Adipose tissue (tissue), 3 donors: ENCODE measurements around the gene EHBP1. TPM values are rescaled to one million over a fixed set of nuclear protein-coding genes. Genes with fewer than 3 reads are reported as not detected.

Experiments
- H3K27ac ChIP-seq: one replicate; pipeline ENCODE4 v1.5.1; 2013; ENCODE audit warnings: low read depth, low read length
- WGBS, 3 donors: extraction: QIAGEN DNeasy Blood & Tissue Kit; methylation state at CpG; one replicate each; pipeline ENCODE4 v1.1.7; 2013; 5-methylcytosine and 5-hydroxymethylcytosine counted together
- polyA plus RNA-seq, 3 donors: library from polyadenylated mRNA; stranded (reverse); fragments of 200-250 nt; gene quantifications; one replicate each; pipeline ENCODE4 v1.2.3, GENCODE V29; 2013
- donor health status: healthy with polysubstance abuse.
- donor health status: Bipolar disorder and iron deficiency.
- donor health status: healthy.

The EHBP1 gene
- polyA plus RNA-seq, 3 donors, result 11.7 to 59.5 (median 33.7) TPM

GRCh38 chr2:62897187-62897827, 191.8 kb downstream of the EHBP1 start:
- H3K27ac ChIP-seq, result no peak overlapping the region

- H3K27ac ChIP-seq, result no peak overlapping the region
- 94 to 98% (median 95%) methylated on average over 2 of the region's 2 CpGs for WGBS, 3 donors
Measured at GRCh38 chr2:62904344-62904743, 198.8 kb downstream of the EHBP1 start.

GRCh38 chr2:62908145-62908544, 202.6 kb downstream of the EHBP1 start:
- 82 to 89% (median 89%) methylated on average over 1 of the region's 1 CpG for WGBS, 3 donors
- H3K27ac ChIP-seq, result no peak overlapping the region

GRCh38 chr2:62913311-62913710, 207.8 kb downstream of the EHBP1 start:
- H3K27ac ChIP-seq, result no peak overlapping the region

GRCh38 chr2:62919041-62919440, 213.5 kb downstream of the EHBP1 start:
- WGBS, 3 donors, result 85 to 97% (median 93%) methylated on average over 2 of the region's 2 CpGs
- H3K27ac ChIP-seq, result no peak overlapping the region

- no peak overlapping the region for H3K27ac ChIP-seq
Measured at GRCh38 chr2:62920070-62920469, 214.6 kb downstream of the EHBP1 start.

- no peak overlapping the region for H3K27ac ChIP-seq
Measured at GRCh38 chr2:62923242-62923641, 217.7 kb downstream of the EHBP1 start.

- 97 to 100% (median 97%) methylated on average over 2 of the region's 2 CpGs for WGBS, 3 donors
- no peak overlapping the region for H3K27ac ChIP-seq
Measured at GRCh38 chr2:62923881-62924280, 218.4 kb downstream of the EHBP1 start.

GRCh38 chr2:62928015-62928414, 222.5 kb downstream of the EHBP1 start:
- H3K27ac ChIP-seq, result no peak overlapping the region
- WGBS, 3 donors, result 91 to 98% (median 93%) methylated on average over 2 of the region's 2 CpGs

GRCh38 chr2:62931536-62931935, 226.0 kb downstream of the EHBP1 start:
- H3K27ac ChIP-seq, result no peak overlapping the region
- 93 to 99% (median 95%) methylated on average over 3 of the region's 3 CpGs for WGBS, 3 donors

GRCh38 chr2:62933398-62933917, 227.9 kb downstream of the EHBP1 start:
- H3K27ac ChIP-seq, result no peak overlapping the region
- WGBS, 3 donors, result 58 to 66% (median 59%) methylated on average over 2 of the region's 2 CpGs

- H3K27ac ChIP-seq, result no peak overlapping the region
- 80 to 90% (median 89%) methylated on average over 2 of the region's 2 CpGs for WGBS, 3 donors
Measured at GRCh38 chr2:62934517-62934916, 229.0 kb downstream of the EHBP1 start.

GRCh38 chr2:62938126-62938525, 232.6 kb downstream of the EHBP1 start:
- WGBS, 3 donors, result 82 to 92% (median 84%) methylated on average over 1 of the region's 1 CpG
- no peak overlapping the region for H3K27ac ChIP-seq

- 93 to 95% (median 95%) methylated on average over 5 of the region's 5 CpGs for WGBS, 3 donors
- H3K27ac ChIP-seq, result no peak overlapping the region
Measured at GRCh38 chr2:62939735-62940491, 234.4 kb downstream of the EHBP1 start.

- no peak overlapping the region for H3K27ac ChIP-seq
- WGBS, 3 donors, result 87 to 96% (median 91%) methylated on average over 2 of the region's 2 CpGs
Measured at GRCh38 chr2:62940697-62941096, 235.2 kb downstream of the EHBP1 start.

GRCh38 chr2:62941413-62941812, 235.9 kb downstream of the EHBP1 start:
- WGBS, 3 donors, result 81 to 97% (median 90%) methylated on average over 2 of the region's 2 CpGs
- H3K27ac ChIP-seq, result no peak overlapping the region

GRCh38 chr2:62944362-62944761, 238.8 kb downstream of the EHBP1 start:
- 98% methylated on average over 2 of the region's 2 CpGs for WGBS, 3 donors

GRCh38 chr2:62947403-62947802, 241.9 kb downstream of the EHBP1 start:
- H3K27ac ChIP-seq, result no peak overlapping the region
- 58 to 93% (median 88%) methylated on average over 1 of the region's 1 CpG for WGBS, 3 donors

More at GRCh38 chr2:62944362-62944761, 238.8 kb downstream of the EHBP1 start:
- no peak overlapping the region for H3K27ac ChIP-seq

GRCh38 chr2:62956651-62957050, 251.1 kb downstream of the EHBP1 start:
- H3K27ac ChIP-seq, result no peak overlapping the region
- 78 to 93% (median 86%) methylated on average over 2 of the region's 2 CpGs for WGBS, 3 donors

GRCh38 chr2:62958206-62958605, 252.7 kb downstream of the EHBP1 start:
- WGBS, 3 donors, result 97 to 100% (median 100%) methylated on average over 3 of the region's 3 CpGs
- H3K27ac ChIP-seq, result no peak overlapping the region
